22Rv1 (cell line): ENCODE results near the gene OXCT1.
A peak's percentile ranks its signal among the peaks of the same experiment; 100 is the strongest.

Experiments used
- H3K27ac ChIP-seq: fragments of 450-650 bp; 2 replicates; pipeline ENCODE4 v1.5.1; 2017
- ZFX ChIP-seq: fragments of 450-650 bp; IDR thresholded peaks from 2 replicates; pipeline ENCODE4 v1.6.1; 2017; ENCODE audit warnings: antibody characterized with exemption, borderline replicate concordance
- TF ChIP-seq, protein P1 (sequence below): fragments of 450-650 bp; IDR thresholded peaks from 2 replicates; pipeline ENCODE4 v1.5.1; 2017; ENCODE audit warnings: mild to moderate bottlenecking

Gene OXCT1

GRCh38 chr5:41763574-41763973 lies 106.7 kb downstream of the OXCT1 start:
- H3K27ac ChIP-seq: no peak overlapping the region
- no peak for TF ChIP-seq ZFX
- TF ChIP-seq, protein P1, sequence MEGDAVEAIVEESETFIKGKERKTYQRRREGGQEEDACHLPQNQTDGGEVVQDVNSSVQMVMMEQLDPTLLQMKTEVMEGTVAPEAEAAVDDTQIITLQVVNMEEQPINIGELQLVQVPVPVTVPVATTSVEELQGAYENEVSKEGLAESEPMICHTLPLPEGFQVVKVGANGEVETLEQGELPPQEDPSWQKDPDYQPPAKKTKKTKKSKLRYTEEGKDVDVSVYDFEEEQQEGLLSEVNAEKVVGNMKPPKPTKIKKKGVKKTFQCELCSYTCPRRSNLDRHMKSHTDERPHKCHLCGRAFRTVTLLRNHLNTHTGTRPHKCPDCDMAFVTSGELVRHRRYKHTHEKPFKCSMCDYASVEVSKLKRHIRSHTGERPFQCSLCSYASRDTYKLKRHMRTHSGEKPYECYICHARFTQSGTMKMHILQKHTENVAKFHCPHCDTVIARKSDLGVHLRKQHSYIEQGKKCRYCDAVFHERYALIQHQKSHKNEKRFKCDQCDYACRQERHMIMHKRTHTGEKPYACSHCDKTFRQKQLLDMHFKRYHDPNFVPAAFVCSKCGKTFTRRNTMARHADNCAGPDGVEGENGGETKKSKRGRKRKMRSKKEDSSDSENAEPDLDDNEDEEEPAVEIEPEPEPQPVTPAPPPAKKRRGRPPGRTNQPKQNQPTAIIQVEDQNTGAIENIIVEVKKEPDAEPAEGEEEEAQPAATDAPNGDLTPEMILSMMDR: no peak

DNA sequence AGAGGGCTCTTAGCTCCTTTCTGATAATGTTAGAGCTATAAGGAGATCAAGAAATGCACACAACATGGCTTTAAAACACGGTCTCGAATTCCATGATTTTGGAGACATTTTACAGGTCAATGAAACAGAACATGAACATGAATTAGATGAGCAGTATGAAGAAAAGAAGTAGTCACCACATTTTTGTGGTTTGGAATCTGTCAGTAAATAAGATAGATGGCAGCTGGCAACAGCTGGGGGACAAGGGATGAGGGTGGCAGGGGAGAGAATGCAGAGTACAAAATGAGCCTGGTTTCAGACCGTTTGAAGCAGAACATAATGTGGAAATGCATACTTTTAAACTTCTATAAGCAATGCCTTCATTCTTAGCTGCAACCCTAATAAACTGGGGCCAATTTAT lies 107.1 kb downstream of the OXCT1 start:
- H3K27ac ChIP-seq: peak overlapping the region; percentile 73; the same call in 1 of the 2 replicates
- TF ChIP-seq ZFX: no peak
- TF ChIP-seq, protein P1: no peak

DNA sequence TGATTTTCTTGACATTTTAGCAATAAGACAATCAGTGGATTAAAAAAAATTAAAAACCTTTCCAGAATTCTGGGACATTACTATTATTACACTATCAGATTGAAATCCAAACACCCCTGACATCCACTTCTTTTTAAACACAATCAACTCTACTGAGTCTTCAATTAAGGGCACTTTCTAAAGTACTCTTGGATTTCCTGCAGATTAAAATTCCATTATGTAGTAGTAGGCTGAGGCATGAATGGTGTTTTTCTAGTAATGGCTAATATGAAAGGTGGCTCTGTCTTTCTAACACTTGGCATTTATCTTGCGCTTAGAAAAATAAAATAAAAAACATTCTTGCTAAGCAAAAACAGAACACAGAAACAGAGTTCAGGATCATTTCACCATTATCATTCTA lies 107.8 kb downstream of the OXCT1 start:
- H3K27ac ChIP-seq: peak overlapping the region; percentile 73
- TF ChIP-seq, protein P1: no peak
- TF ChIP-seq ZFX: no peak

DNA sequence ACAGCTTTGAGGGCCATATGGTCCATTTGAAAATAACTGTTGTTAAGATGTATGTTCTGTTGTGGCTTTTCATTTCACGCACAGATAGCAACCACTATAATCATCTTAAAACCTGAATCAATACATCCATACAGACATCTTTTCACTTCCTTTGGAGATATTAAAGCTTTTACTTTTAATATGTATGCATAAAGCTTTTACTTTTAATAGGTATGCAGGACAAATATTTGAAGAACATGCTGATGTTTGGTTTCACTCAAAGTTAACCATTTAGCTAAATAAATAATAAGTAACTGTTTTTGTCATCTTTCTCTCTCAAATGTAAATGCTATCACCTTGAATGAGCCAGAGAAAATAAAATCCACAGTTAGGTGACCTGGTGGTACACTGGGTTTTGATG lies 108.6 kb downstream of the OXCT1 start:
- no peak for TF ChIP-seq ZFX
- TF ChIP-seq, protein P1: no peak
- peak overlapping the region; percentile 73 for H3K27ac ChIP-seq

DNA sequence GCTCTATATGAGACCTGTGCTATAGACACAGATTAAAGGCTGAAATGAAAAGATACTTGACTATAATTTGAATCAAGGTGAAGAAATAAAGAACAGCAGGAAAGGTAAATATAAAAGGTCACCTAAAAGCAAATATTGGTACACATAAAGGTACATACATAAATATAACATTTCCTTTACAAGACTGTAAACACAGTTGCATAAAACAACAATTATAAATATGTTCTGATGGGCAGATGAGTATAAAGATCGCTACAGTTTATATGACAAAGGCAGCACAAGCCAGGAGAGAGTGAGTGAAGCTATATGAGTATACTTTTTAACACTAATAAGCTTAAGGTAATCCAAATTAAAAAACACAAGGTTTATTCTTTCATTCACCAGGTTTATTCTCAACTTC lies 114.5 kb downstream of the OXCT1 start:
- peak overlapping the region; percentile 60 for H3K27ac ChIP-seq
- no peak for TF ChIP-seq ZFX
- TF ChIP-seq, protein P1: no peak

- TF ChIP-seq ZFX: no peak
- TF ChIP-seq, protein P1: peak; percentile 61
- H3K27ac ChIP-seq: peak overlapping the region; percentile 60
Measured at GRCh38 chr5:41754857-41755256, 115.4 kb downstream of the OXCT1 start.

DNA sequence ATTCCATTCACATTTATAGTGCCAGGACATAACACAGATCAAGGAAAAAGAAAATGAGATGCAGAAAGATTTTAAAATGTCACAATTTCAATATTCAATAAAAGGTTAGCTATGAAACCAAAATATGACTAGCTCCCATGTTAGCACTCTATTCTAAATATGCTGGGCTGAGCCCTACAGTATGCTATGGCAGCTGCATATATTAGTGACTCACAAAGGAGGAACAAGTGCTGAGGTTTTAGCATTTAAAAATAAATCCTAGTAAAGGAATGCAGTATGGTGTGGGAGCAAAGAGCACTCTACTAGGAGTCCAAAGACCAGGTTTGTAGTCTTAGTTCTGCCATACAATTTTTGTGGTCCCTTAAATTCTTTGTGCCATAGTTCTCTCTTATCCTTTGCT lies 118.4 kb downstream of the OXCT1 start:
- H3K27ac ChIP-seq: no peak overlapping the region
- TF ChIP-seq, protein P1: no peak
- TF ChIP-seq ZFX: no peak
